NOMO-1 treated with dmso at 0.1 percent for 144 hours (cell line): ENCODE results near the gene WASF1.

ENCODE experiments used
- DNase-seq: peaks from one replicate; lab custom pipeline; 2025; ENCODE audit not compliant: unreplicated experiment; lab: John Stamatoyannopoulos, UW

The WASF1 gene

GRCh38 chr6:110179406-110180227 is at the start of gene WASF1:
Gene WASF1 (minus strand): TSS chr6:110179670. CDS start chr6:110127601, 52,069 bp downstream.
- DNase-seq, result peak; percentile 86

- DNase-seq, result no peak
Measured at GRCh38 chr6:110226261-110226660, 46.8 kb upstream of the WASF1 start.

- no peak for DNase-seq
Measured at GRCh38 chr6:110221738-110222137, 42.3 kb upstream of the WASF1 start.

GRCh38 chr6:110217266-110217665 is 37.8 kb upstream of the WASF1 start:
- DNase-seq, result no peak

- DNase-seq, result no peak
Measured at GRCh38 chr6:110216140-110216539, 36.7 kb upstream of the WASF1 start.

- no peak for DNase-seq
Measured at GRCh38 chr6:110214338-110214737, 34.9 kb upstream of the WASF1 start.

GRCh38 chr6:110211753-110212152 is 32.3 kb upstream of the WASF1 start:
- DNase-seq, result no peak

GRCh38 chr6:110207652-110208051 is 28.2 kb upstream of the WASF1 start:
- DNase-seq, result no peak

- DNase-seq, result no peak
Measured at GRCh38 chr6:110201151-110201884, 21.8 kb upstream of the WASF1 start.

- DNase-seq, result no peak
Measured at GRCh38 chr6:110198561-110198960, 19.1 kb upstream of the WASF1 start.

GRCh38 chr6:110196874-110197273 is 17.4 kb upstream of the WASF1 start:
- DNase-seq, result no peak

GRCh38 chr6:110195639-110196038 is 16.2 kb upstream of the WASF1 start:
- DNase-seq, result no peak

GRCh38 chr6:110191477-110191876 is 12.0 kb upstream of the WASF1 start:
- DNase-seq, result no peak

- DNase-seq, result no peak
Measured at GRCh38 chr6:110190726-110191125, 11.3 kb upstream of the WASF1 start.

- no peak for DNase-seq
Measured at GRCh38 chr6:110188791-110189190, 9.3 kb upstream of the WASF1 start.

GRCh38 chr6:110185879-110186278 is 6.4 kb upstream of the WASF1 start:
- no peak for DNase-seq

- DNase-seq, result no peak
Measured at GRCh38 chr6:110183292-110183885, 3.9 kb upstream of the WASF1 start.

GRCh38 chr6:110181131-110182030 is 1.9 kb upstream of the WASF1 start:
- peak; percentile 42 for DNase-seq

- peak; percentile 70 for DNase-seq
Measured at GRCh38 chr6:110180228-110181008, 948 bp upstream of the WASF1 start, which contains the start of gene CDC40. Gene CDC40 (plus strand): TSS chr6:110180427. CDS start chr6:110180445, 18 bp downstream.
